SK-N-SH (cell line): ENCODE results near the gene C12orf57.

Experiments used
- EP300 ChIP-seq, 2 experiments: IDR thresholded peaks; 2 replicates each; pipeline versions ENCODE4 v1.4.0 to v1.6.1; 2012; ENCODE audit warnings: borderline replicate concordance in 1 of 2, low read depth in 1 of 2, low read length in 1 of 2
- EZH2phosphoT487 ChIP-seq: fragments of 200-600 bp; sonication (generic); IDR thresholded peaks from 2 replicates; pipeline ENCODE4 v1.6.1; 2017; ENCODE audit warnings: low read depth, mixed run types, mild to moderate bottlenecking, antibody characterized with exemption, moderate library complexity, borderline replicate concordance
- NFIC ChIP-seq: IDR thresholded peaks from 2 replicates; pipeline ENCODE4 v1.4.0; 2012; ENCODE audit warnings: borderline replicate concordance
- RAD21 ChIP-seq: IDR thresholded peaks from 2 replicates; pipeline ENCODE4 v1.6.1; 2012; ENCODE audit warnings: mild to moderate bottlenecking, low read length
- TAF1 ChIP-seq: IDR thresholded peaks from 2 replicates; pipeline ENCODE4 v1.6.1; 2012; ENCODE audit warnings: low read depth, mild to moderate bottlenecking, low read length, moderate library complexity, borderline replicate concordance
- YY1 ChIP-seq: IDR thresholded peaks from 2 replicates; pipeline ENCODE4 v1.4.0; 2012; ENCODE audit warnings: low read depth, mild to moderate bottlenecking
- TF ChIP-seq, protein P1 (sequence below): fragments of 200-600 bp; sonication (generic); IDR thresholded peaks from 2 replicates; pipeline ENCODE4 v1.6.1; 2017; ENCODE audit warnings: antibody characterized with exemption, mild to moderate bottlenecking, moderate library complexity

DNA sequence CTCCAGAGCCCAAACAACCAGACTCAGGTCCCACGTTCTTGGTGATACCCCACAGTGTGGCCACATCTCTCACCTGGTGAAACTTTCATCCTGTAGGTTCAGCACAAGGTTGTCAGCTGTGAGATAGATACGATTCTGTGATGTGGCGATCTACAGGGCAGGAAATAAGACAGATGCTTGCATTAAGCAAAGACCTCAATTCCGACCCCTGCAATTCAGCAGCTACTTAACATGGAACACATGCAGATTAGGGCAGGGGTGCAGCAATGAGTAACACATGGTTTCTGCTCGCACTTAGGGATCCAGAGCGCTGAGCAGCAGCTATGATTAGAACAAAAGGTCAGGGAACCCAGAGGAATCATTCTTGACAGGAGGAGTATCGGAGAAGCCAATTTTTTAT lies 22.5 kb downstream of the C12orf57 start:
- TF ChIP-seq NFIC (no peak), TAF1 (no peak), RAD21 (no peak), EP300 (IDR thresholded peaks at IDR 0.05; ENCODE audit: borderline replicate concordance in 1 of 2, low read depth in 1 of 2, low read length in 1 of 2) (no peak), EZH2phosphoT487 (no peak), YY1 (no peak)
- TF ChIP-seq, protein P1, sequence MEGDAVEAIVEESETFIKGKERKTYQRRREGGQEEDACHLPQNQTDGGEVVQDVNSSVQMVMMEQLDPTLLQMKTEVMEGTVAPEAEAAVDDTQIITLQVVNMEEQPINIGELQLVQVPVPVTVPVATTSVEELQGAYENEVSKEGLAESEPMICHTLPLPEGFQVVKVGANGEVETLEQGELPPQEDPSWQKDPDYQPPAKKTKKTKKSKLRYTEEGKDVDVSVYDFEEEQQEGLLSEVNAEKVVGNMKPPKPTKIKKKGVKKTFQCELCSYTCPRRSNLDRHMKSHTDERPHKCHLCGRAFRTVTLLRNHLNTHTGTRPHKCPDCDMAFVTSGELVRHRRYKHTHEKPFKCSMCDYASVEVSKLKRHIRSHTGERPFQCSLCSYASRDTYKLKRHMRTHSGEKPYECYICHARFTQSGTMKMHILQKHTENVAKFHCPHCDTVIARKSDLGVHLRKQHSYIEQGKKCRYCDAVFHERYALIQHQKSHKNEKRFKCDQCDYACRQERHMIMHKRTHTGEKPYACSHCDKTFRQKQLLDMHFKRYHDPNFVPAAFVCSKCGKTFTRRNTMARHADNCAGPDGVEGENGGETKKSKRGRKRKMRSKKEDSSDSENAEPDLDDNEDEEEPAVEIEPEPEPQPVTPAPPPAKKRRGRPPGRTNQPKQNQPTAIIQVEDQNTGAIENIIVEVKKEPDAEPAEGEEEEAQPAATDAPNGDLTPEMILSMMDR = no peak
